ENCODE measurements around the gene GPX4. TPM values are rescaled to one million over a fixed set of nuclear protein-coding genes. Genes with fewer than 3 reads are reported as not detected.
A peak's percentile ranks its signal among the peaks of the same experiment; 100 is the strongest.

Gene GPX4
- total and polyA plus RNA-seq, 9 of the 15 experiments (the other 6 are each of a cell fraction or from before 2014, with no cell fraction given): 61.4 to 661 (median 349) TPM

DNA sequence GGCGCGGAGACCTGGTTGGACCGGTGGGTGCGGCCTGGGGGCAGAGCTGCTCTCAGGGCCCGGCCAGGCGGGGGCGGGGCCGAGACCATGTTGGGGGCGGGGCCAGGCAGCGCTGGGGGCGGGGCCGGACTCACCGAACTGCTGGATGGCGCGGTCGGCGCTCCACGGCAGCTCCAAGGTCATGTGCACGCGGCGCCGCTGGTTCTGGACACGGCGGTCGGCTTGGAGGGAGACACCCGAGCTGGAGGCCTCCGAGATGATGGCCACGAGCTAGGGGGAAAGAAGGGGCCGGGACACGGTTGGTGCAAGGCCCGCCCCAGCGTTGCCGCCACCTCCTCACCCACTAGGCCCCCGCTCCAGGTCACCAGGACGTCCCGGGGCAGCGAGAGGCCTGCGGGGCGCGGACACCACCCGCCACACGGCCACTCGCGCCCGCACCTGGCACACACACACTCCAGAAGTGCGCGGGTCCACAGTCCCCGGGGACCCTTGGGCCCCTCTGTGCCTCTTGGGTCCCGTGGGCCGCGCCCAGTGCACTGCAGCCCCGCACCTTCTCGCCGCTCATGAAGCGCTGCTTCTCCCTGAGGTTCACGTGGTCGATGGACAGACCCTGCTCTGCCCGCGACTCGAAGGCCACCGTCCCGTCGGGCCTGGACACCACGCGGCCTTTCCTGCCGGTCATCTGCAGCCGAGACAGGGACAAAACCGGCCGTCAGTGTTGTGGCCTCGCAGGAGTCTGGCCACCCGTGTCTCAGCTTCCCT is 8.7 kb downstream of the GPX4 start (continued):
- no peak for TF ChIP-seq HNRNPLL (IDR thresholded peaks at IDR 0.05; ENCODE audit: low read depth, low read length, poor library complexity, severe bottlenecking)
- TF ChIP-seq RFX7 (CRISPR knock-in tag; IDR thresholded peaks at IDR 0.05): no peak
- TF ChIP-seq RBBP5 (IDR thresholded peaks at IDR 0.05; ENCODE audit: borderline replicate concordance, insufficient read depth, low read length, poor library complexity, severe bottlenecking): no peak
- TF ChIP-seq, protein P1, sequence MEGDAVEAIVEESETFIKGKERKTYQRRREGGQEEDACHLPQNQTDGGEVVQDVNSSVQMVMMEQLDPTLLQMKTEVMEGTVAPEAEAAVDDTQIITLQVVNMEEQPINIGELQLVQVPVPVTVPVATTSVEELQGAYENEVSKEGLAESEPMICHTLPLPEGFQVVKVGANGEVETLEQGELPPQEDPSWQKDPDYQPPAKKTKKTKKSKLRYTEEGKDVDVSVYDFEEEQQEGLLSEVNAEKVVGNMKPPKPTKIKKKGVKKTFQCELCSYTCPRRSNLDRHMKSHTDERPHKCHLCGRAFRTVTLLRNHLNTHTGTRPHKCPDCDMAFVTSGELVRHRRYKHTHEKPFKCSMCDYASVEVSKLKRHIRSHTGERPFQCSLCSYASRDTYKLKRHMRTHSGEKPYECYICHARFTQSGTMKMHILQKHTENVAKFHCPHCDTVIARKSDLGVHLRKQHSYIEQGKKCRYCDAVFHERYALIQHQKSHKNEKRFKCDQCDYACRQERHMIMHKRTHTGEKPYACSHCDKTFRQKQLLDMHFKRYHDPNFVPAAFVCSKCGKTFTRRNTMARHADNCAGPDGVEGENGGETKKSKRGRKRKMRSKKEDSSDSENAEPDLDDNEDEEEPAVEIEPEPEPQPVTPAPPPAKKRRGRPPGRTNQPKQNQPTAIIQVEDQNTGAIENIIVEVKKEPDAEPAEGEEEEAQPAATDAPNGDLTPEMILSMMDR (IDR thresholded peaks at IDR 0.05 in 2 of 3, conservative IDR thresholded peaks at IDR 0.05 in 1 of 3; ENCODE audit: insufficient read depth in 2 of 3, low read depth in 1 of 3, low read length in 3 of 3): no peak
- TF ChIP-seq CHD2 (IDR thresholded peaks at IDR 0.05; ENCODE audit: low read depth, low read length): no peak
- no peak for TF ChIP-seq KLF16 (IDR thresholded peaks at IDR 0.05)
- peak; percentile 77 for TF ChIP-seq RBM22 (IDR thresholded peaks at IDR 0.05; ENCODE audit: low read depth, low read length, poor library complexity, severe bottlenecking)
- TF ChIP-seq, protein P2, sequence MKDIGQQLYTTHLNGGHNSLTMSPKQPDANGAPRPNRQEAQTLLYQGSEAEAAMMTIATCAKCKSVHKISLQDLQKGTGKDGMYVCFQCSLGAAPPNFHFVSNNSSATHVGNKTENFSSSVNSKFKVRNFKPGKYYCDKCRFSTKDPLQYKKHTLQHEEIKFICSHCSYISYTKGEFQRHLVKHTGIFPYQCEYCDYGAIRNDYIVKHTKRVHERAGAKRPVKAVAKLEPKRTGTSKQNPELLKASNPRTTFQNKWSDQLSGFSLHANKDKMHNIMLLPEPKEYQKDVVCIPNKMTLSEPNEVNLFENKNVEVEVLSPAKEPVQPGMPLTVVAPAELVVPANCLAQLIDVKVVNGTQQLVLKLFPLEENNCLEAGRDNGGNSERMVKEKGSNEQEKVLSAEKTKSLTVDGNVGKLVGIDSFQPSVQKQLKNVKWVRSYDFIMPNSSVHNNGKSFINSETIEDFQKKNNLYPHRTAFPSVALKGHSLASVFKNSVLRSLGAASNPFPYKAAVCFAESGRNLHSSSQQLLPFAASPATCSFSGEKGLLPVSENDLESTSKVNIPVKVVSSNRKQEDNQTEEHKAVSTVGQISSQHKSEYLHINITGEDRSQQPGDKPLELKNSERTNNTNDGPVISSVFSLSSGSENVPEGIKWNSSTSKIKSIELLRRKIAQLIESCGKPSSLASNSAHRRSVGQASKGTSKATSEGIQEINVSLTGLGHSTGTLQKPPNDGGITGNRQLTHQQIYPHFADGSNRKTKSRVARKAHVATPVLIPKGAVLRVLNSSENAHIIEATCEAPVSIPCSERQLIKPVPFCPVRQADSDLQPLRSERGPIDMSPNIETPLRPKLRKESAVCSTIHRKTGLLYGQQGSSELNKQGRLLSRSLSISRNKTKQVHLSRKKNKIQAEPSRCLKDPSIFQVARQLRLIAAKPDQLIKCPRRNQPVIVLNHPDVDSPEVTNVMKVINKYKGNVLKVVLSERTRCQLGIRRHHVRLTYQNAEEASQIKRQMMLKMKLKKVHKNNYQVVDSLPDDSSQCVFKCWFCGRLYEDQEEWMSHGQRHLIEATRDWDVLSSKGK (CRISPR knock-in tag; IDR thresholded peaks at IDR 0.05): no peak
- TF ChIP-seq MGA (IDR thresholded peaks at IDR 0.05): peak; percentile 75
